T-helper 2 cell (primary cell): ENCODE data around the gene PLA2G7.
"Not testable (repeated sequence)": the region's sequence is repeated elsewhere in the genome, so short reads cannot be mapped to it uniquely, and the experiment has no call there.

ENCODE experiments used
- DNase-seq, 5 experiments: peaks; one replicate each; pipeline versions ENCODE4 v3.0.0 to v3.0.0-alpha.2; 2012 to 2022
- total RNA-seq, 2 donors: gene quantifications; one replicate each; lab custom pipeline; 2026; lab: John Stamatoyannopoulos, UW

The PLA2G7 gene
- 0 to 0.07 reads per million in 2 donors for total RNA-seq

DNA sequence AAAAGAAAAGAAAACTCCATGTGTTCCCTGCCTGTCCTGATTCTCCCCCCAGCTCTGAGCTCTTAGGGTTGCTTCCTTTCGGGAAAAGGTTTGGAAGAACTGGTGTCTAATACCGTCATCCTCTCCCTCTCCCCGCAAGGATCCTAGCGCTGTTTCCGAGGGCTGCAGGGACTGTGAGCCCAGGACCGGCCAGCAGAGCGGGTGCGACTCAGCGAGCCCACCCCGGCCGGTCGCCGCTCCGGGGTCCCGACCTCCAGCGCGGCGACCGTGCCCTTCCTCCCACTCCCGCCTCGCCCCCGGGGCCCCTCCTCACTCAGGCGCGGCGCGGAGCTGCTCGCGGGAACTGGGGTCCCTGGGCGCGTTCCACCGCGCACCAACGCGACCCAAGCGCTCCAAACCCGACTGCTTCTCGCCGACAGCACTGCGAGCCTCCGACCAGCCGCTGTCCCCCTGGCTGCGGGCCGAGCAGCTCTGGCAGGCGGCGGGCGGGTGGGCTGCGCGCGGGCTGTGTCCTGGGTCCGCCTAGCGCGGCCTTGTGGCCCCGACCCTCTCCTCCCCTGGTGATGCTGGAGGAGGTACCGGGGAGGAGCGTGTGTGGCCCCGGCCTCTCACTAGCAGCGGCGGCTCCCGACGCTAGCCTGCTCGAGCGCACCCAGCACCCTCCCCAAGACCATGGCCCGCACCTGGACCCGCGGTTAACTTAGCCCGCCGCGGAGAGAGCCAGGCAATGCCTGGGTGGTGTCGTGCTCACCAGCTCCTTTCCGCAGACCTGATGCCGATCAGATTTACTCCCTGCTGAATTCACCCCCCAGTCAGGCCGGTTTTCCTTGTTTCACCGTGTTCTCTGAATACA lies at the start of gene PLA2G7:
Gene PLA2G7, minus strand, starts transcription at position 509 of the 853 bp plus-strand sequence. CDS start 12,484 bp downstream, outside the sequence.
- DNase-seq: no peak

DNA sequence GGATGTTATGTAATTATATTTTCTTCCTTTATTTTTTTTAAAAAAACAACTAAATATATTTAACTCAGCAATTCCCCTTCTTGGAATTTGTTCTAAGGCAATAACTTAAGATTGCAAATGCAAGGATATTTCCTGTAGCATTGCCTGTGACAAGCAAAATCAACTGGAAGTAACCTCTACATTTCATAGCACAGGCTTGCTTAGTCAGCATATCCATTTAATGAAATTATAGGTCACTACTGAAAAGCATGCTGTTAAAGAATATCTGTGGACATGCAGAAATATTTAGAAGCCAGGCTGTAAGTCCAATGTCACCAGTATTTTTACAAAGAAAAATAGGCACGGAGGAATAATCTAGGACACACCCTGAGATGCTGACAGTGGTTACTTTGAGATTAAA lies 49.4 kb upstream of the PLA2G7 start:
- DNase-seq: no peak

GRCh38 chr6:46781478-46782378 lies 46.6 kb upstream of the PLA2G7 start:
- peak in 1 of 5 experiments; percentile 30 for DNase-seq

GRCh38 chr6:46777476-46778346 lies 42.5 kb upstream of the PLA2G7 start:
- no peak for DNase-seq

DNA sequence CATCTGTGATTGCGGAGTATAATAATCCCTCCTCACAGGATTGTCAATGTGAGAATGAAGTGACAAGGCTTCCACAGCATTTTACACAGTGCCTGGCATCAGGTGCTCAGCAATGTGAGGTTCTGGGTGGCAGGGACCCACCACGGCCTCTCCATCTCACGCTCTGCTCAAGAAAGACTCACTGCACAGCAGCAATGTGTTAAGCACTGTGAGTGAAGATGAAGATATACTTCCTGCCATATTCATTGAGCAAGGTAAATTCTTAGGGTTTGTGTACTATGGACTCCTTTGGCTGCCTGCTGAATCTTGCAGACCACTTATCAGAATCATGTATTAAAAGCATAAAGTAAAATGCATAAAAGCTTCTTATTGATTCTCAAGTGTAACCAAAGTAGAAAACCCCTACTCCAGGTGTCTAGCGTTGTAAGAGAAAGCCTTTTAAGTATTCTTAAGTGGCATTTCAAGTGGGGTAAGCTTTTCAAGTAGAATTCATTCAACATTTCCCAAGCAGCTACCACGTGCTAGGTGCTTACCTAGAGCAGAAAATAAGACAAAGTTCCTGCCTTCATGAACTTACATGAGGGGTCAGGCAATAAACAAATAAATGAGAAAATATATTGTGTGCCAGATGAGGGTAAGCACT lies 41.0 kb upstream of the PLA2G7 start:
- DNase-seq: no peak

DNA sequence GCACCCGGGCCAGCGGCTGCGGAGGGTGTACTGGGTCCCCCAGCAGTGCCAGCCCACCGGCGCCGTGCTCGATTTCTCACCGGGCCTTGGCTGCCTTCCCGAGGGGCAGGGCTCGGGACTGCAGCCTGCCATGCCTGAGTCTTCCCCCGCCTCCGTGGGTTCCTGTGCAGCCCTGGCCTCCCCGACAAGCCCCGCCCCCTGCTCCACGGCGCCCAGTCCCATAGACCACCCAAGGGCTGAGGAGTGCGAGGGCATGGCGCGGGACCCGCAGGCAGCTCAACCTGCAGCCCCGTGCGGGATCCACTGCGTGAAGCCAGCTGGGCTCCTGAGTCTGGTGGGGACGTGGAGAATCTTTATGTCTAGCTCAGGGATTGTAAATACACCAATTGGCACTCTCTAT lies 39.6 kb upstream of the PLA2G7 start:
- DNase-seq: not testable (repeated sequence)

- no peak for DNase-seq
These were observed 38.2 kb upstream of the PLA2G7 start for GRCh38 chr6:46773201-46773855.

GRCh38 chr6:46772762-46773161 lies 37.6 kb upstream of the PLA2G7 start:
- DNase-seq: no peak

DNA sequence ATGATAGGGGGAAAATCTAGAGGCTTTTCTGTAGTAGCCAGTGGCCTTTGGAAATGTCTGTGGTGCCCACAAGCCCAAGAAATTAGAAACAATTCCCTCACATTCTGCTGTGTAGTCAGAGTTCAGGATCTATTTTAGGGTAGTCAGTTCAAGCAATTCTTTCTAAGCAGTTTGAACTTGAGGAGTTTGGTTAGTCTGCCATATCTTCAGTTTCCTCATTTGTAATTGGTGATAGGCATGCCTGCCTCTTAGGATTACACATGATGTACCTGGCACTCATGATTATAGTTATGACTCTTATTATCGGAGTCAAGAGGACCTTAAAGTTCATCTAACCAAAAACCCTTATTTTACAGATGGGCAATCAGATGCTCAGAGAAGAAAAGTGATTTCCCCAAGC lies 36.8 kb upstream of the PLA2G7 start:
- no peak for DNase-seq

DNA sequence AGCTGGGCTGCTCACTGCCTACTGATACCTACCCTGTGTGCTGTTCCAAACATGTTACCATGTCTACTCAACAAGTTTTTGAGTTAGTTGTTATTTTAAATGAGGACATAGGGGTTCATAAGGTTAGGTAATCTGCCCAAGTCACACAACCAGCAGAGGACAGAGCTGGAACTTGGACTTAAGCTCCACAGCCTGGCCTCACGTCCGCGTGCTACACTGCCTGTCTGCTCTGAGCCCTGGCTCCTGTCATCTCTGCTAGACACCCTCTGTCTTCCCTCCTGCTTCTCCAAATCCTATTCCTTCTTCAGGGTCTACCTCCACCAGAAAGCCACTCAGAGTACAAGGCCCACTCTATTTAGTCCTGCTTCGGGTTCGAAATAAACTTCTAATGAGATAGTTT lies 29.8 kb upstream of the PLA2G7 start:
- no peak for DNase-seq

GRCh38 chr6:46764280-46764679 lies 29.1 kb upstream of the PLA2G7 start:
- not testable (repeated sequence) for DNase-seq

DNA sequence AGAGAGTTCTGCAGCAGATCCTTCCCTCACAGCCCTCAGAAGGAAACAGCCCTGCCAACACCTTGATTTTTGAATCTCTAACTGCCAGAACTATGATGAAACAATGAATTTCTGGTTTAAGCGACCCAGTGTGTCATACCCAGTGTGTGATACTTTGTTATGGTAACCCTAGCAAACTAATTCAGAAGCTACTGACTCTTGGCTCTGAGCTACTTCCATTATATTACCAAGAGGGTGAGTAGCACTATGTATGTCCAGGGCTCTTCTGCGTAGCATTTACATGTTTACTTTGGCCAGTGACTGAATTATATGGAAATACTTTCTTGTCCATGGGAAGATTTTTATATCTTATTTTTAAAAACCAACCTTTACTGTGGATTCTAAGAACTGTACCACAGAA lies 28.3 kb upstream of the PLA2G7 start:
- DNase-seq: no peak

GRCh38 chr6:46760925-46761324 lies 25.8 kb upstream of the PLA2G7 start:
- no peak for DNase-seq

GRCh38 chr6:46758960-46759753 lies 24.0 kb upstream of the PLA2G7 start:
- DNase-seq: no peak

DNA sequence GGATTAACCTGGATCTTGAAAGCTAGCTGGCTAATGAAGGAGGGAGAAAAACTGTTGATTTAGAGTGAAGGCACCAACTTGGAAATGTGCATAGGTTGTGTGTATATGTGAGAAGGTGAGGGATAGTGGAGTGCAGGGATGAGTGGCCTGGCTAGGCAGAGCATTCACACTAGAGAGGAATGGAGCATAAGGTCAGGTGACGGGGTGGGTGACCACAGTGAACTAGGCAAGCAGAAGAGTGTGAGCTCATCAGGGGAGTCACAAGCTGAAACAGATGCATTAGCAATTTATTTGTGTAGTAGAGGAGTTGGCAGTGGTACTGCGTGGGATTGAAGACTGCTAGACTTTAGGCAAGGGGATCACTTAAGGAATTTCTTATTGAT lies 22.0 kb upstream of the PLA2G7 start:
- DNase-seq: no peak

DNA sequence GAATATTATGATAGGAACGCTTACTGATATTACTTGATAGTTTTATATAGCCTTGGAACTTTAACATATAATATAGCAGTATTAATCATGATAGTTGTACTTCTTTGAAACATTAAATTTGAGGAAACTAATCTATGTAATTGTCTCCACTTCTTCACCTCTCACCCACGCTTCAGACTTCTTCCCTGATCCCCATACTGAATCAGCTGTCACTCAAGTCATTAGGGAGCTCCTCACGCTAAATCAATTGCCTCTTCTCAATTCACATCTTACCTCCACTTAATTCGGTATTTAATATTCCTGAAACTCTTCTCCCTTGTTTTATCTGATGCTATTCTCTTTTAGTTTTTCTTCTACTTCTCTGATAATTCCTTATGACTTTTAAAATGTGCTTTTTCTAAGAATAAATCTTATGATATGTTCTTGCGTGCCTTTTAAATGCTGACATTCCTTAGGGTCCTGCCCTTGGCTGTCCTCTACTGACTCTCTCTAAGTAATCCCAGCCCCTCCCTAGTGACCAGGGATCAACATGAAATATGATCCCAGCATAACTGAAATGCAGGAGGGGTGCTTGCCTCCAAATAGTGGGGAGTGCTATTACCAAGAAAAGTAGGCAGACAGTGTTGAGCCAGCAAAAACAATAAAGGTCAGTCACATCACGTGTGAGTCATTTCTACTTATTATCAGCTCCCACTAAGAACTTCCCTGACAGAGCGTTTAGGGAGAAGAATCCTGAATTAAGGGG lies 21.5 kb upstream of the PLA2G7 start:
- no peak for DNase-seq

DNA sequence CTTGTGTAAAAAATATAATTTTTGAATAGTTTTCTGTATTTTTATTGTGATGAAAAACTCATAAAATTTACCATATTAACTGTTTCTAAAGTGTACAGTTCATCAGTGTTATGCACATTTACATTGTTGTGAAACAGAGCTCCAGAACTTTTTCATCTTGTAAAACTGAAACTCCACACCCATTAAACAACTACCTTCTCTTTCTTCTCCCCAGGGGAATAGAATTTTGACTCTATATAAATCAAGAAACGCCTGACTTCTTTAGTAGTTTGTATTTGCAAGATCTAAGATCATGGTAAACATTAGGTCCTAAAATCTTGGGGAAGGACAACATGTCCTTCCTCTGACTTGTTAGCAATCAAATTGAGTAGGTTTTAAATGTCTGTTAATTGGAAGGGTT lies 20.7 kb upstream of the PLA2G7 start:
- DNase-seq: no peak

- no peak for DNase-seq
These were observed 16.5 kb upstream of the PLA2G7 start for GRCh38 chr6:46751658-46752057.

DNA sequence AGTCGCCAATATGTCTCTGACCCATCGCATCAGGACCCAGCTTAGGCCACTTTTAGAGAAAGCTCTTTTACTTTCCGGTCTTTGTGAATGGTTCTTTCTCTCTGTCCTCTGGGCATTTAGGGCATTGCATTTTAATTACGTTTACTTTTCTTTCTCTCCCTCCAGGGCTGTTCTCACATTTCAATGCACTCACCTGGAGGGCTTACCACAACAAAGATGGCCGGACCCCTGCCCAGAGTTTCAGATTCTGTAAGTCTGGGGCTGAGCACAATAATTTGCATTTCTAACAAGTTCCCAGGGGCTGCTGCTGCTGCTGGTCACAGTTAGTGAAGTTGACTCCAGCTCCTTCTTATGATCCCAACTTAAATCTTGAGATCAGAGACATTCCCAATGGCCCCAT lies 14.6 kb upstream of the PLA2G7 start:
- no peak for DNase-seq

GRCh38 chr6:46748940-46749503 lies 13.8 kb upstream of the PLA2G7 start:
- DNase-seq: no peak
